Caki2 (cell line): ENCODE measurements around the gene ATF5. TPM values are rescaled to one million over a fixed set of nuclear protein-coding genes. Genes with fewer than 3 reads are reported as not detected.
"Not testable (repeated sequence)": the region's sequence is repeated elsewhere in the genome, so short reads cannot be mapped to it uniquely, and the experiment has no call there.

Experiments
- DNase-seq: peaks from one replicate; pipeline ENCODE4 v3.0.0-alpha.2; 2015; ENCODE audit warnings: low read depth
- in situ Hi-C: cut with HindIII; loops from 2 replicates; pipeline ENCODE4 v1.10.0; 2016; ENCODE audit warnings: low sequenced_read_pairs, low pct_unique_long_range_greater_than_20kb, mixed read lengths
- total RNA-seq: library from RNA; depleted of rRNA; stranded (reverse); fragments of >200 nt; shearing (Covaris generic); gene quantifications from 2 replicates; pipeline ENCODE4 v1.2.3, GENCODE V29; 2014; ENCODE audit warnings: low replicate concordance

The ATF5 gene
- total RNA-seq, 1 experiment from 2014 or later = 9.6 TPM

- in situ Hi-C loops = no loop called here
- DNase-seq = no peak
Measured at GRCh38 chr19:49956115-49956495, 27.1 kb downstream of the ATF5 start.

GRCh38 chr19:49957262-49957915 lies 28.4 kb downstream of the ATF5 start:
- no peak for DNase-seq
- in situ Hi-C loops = no loop called here

- in situ Hi-C loops, DNase-seq: not testable (repeated sequence)
Measured at GRCh38 chr19:49958144-49958543, 29.1 kb downstream of the ATF5 start.

DNA sequence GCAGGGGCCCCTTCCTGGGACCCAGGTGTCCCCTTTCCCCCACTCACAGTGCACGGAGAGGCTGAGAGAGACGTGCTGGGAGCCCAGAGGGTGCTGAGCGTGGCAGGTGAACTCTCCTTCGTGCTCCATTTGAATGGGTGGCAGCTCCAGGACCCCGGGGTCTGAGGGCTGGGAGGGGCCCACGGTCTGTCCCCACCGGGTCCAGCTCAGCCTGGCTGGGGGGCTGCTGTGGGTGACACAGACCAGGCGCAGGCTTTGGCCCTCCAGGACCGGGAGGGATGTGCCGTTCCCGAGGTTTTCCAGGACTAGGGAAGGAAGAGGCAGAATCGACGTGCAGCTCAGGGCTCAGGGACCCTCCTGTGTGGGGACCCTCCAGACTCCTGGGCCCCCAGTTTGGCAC lies 29.6 kb downstream of the ATF5 start:
- in situ Hi-C loops, DNase-seq: not testable (repeated sequence)

GRCh38 chr19:49959892-49960291 lies 30.9 kb downstream of the ATF5 start:
- in situ Hi-C loops, DNase-seq: not testable (repeated sequence)

DNA sequence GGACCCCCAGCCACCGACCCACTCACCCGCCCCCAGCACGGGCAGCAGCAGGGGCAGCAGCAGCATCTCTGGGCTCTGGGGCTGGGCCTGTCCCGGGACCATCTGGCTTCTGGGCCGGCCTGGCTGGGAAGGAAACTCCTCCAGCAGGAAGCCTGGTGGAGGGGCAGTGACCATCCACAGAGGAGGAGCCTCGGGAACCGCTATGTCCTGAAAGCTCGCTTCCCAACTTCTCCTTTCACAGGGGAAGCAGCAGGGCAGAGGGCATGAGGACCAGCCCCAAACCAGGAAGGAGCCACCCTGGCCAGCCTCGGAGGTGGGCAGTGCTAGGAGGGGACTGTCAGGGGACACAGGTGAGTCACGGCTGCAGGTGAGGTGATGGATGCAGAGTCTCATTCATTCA lies 32.0 kb downstream of the ATF5 start, which contains the start of gene SIGLEC11:
SIGLEC11 (minus strand) TSS at position 193 of the 400 bp plus-strand sequence; CDS start at position 102, 91 bp downstream.
- in situ Hi-C loops, DNase-seq: not testable (repeated sequence)

DNA sequence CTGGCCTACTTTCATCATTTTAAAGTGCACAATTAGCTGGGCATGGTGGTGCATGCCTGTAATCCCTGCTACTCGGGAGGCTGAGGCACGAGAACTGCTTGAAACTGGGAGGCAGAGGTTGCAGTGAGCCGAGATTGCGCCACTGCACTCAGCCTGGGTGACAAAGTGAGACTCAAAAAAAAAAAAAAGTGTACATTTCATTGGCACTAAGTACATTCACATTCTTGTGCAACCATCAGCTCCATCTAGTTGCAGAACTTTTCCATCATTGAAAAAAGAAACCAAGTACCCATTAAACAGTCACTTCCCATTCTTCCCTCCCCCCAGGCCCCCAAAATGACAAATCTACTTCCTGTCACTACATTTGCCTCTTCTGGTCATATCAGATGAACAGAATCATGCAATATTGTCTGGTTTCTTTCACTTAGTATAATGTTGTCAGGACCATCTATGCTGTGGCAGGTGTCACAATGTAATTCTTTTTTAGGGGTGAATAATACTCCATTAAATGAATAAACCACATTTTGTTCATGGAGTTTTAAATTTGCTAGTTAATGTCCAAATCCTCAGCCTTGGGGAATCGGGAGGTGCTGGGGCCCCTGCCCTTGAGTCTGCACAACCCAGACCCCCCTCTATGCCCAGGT lies 39.4 kb downstream of the ATF5 start:
- in situ Hi-C loops = no loop called here
- no peak for DNase-seq

- DNase-seq, in situ Hi-C loops: not testable (repeated sequence)
Measured at GRCh38 chr19:49969355-49969754, 40.4 kb downstream of the ATF5 start.

DNA sequence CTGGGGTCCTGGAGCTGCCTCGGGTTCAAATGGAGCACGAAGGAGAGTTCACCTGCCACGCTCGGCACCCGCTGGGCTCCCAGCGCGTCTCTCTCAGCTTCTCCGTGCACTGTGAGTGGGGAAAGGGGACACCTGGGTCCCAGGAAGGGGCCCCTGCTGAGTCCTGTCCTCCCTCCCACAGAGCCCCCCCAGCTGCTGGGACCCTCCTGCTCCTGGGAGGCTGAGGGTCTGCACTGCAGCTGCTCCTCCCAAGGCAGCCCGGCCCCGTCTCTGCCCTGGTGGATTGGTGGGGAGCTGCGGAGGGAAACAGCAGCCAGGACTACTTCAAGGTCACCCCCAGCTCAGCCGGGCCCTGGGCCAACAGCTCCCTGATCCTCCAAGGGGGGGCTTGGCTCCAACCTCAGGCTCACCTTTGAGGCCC lies 43.0 kb downstream of the ATF5 start:
- in situ Hi-C loops = no loop called here
- no peak for DNase-seq

DNA sequence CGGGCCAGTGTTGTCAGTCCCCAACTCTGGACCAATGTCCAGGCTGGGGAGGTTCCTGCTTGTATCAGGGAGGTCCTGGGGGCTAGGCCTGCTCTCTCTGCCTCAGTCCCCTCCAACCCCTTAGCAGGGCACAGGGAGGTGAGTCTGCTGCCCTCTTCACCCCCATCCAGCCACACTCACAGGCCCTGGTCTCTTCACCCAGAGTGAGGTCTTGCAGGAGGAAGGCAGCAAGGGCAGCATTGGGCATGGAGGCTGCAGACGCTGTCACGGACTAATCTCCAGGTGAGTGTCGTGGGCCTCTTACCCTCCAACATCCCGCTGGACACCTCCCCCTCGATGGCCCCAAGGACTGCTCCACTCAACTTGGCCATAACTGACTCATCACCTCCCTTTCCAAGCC lies 43.8 kb downstream of the ATF5 start:
- in situ Hi-C loops = no loop called here
- no peak for DNase-seq

GRCh38 chr19:49973987-49974386 lies 45.0 kb downstream of the ATF5 start:
- in situ Hi-C loops = no loop called here
- no peak for DNase-seq

- no peak for DNase-seq
- in situ Hi-C loops = no loop called here
Measured at GRCh38 chr19:49975051-49975450, 46.0 kb downstream of the ATF5 start.

DNA sequence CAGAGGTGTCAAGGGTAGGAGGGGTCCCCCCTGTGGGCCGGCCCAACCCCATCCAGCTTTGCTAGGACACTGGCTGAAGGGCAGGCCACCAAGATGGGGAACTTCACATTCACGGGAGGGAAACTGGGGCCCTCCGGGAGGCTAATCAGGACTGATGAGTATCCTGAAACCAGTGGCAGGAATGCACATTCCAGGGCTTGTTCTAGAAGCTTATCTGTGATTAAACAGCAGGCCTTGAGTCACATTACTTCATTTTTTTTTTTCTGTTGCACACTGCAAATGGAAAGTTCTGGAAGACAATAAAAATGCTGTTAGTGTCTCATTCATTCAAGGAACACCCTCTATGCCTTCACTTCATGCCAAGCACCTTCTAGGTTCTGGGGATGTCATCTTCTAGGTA lies 47.5 kb downstream of the ATF5 start:
- in situ Hi-C loops = no loop called here
- DNase-seq = no peak

- in situ Hi-C loops = no loop called here
- no peak for DNase-seq
Measured at GRCh38 chr19:49977076-49977475, 48.1 kb downstream of the ATF5 start.

DNA sequence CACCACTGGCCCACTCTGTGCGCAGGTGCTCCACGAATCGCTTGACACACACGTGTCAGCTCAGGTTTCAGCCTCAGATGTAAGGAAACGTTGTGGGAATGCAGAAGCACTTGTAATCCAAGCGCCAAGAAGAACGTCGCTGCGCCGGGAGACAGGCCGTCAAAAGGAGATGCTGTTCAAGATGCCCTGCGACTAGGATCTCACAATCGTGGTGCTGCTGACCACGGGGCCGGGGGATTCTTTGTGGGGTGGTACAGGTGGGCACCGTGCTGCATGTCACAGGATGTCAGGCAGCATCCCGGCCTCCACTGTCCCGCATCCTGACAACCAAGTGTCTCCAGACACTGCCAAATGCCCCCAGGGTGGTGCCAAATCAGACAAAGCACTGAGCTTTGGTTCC lies 48.9 kb downstream of the ATF5 start:
- no peak for DNase-seq
- in situ Hi-C loops = no loop called here

GRCh38 chr19:49978324-49978723 lies 49.3 kb downstream of the ATF5 start:
- in situ Hi-C loops = no loop called here
- DNase-seq = no peak

GRCh38 chr19:49981603-49982593 lies 52.9 kb downstream of the ATF5 start:
- no peak for DNase-seq
- in situ Hi-C loops = no loop called here
